Activated CD8-positive, alpha-beta memory T cell treated with anti-CD3 and anti-CD28 coated beads for 36 hours (primary cell): ENCODE results near the gene NRXN3. TPM values are rescaled to one million over a fixed set of nuclear protein-coding genes. Genes with fewer than 3 reads are reported as not detected.

ENCODE experiments used
- CTCF ChIA-PET: fragments of 350-600 bp; sonication (Branson Sonifier 250); formaldehyde crosslinking; loops from one replicate; lab custom pipeline; 2021; ENCODE audit warnings: antibody characterized with exemption; lab: Charles Lee
- POLR2A ChIA-PET: fragments of 350-600 bp; sonication (Branson Sonifier 250); formaldehyde crosslinking; loops from one replicate; lab custom pipeline; 2021; ENCODE audit warnings: antibody characterized with exemption; lab: Charles Lee
- total RNA-seq, 2 experiments: library from RNA; stranded (reverse); gene quantifications; one replicate each; pipeline ENCODE4 v1.2.3, GENCODE V29; 2021

The NRXN3 gene
- total RNA-seq, 2 experiments from 2014 or later = not detected

- ChIA-PET POLR2A (no interaction called here), CTCF (no interaction called here)
These were observed 1403.3 kb downstream of the NRXN3 start for GRCh38 chr14:79573486-79573885.

GRCh38 chr14:79575032-79575431 is 1404.9 kb downstream of the NRXN3 start:
- CTCF ChIA-PET = no interaction called here
- POLR2A ChIA-PET = no interaction called here

DNA sequence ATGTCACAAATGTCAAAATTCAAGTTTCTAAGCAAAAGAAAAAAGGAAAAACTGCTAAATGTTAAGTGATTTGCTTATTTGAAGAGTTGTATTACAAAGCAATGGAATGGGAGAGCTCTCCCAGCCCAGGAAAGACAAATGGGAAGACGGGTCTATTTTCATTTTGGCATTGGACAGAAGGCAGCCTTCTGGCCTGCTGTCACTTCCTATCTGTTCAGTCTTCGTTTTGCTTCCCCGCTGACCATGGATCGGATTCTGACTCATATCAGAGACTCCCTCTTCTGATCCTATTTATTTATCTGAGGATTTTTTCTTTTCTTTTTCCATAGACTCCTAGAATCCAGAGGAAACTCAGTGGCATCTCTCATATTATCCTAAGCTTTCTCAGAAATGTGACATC is 1406.3 kb downstream of the NRXN3 start:
- POLR2A ChIA-PET = no interaction called here
- CTCF ChIA-PET = no interaction called here

- ChIA-PET POLR2A (no interaction called here), CTCF (no interaction called here)
These were observed 1408.3 kb downstream of the NRXN3 start for GRCh38 chr14:79578470-79578869.

GRCh38 chr14:79580414-79580813 is 1410.2 kb downstream of the NRXN3 start:
- CTCF ChIA-PET = no interaction called here

GRCh38 chr14:79580906-79581305 is 1410.7 kb downstream of the NRXN3 start:
- CTCF ChIA-PET = no interaction called here
- POLR2A ChIA-PET = no interaction called here

More at GRCh38 chr14:79580414-79580813, 1410.2 kb downstream of the NRXN3 start:
- POLR2A ChIA-PET = no interaction called here

GRCh38 chr14:79581912-79582576 is 1411.9 kb downstream of the NRXN3 start:
- ChIA-PET POLR2A (no interaction called here), CTCF (no interaction called here)

DNA sequence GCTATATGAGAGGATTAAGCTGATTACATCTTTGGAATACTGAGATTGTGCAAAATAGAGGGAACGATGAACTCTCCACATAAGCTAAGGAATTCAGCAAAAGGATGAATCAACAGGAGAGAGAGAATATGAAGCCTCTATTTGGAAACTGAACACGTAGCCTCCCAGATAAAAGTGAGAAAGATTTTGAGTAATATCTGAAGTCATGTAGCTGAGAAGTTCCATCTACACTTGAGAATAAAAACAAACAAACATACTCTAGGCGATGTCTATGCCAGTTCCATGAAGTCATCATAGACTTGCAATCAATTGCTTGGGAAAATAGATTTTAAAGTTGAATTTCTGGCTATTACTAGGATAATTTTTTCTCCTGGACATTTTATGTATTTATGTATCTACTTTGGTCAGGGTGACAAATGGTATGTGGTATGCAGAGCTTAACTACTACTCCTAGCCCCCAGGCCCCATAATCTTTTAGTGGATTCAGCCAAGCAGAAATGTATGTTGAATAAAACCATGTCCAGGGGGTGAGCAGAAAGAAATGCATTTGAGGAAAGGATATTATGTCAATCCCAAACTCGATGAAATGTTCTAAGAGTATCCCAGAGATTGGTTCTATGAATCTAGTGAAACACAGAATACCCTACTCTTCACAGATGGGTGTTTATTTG is 1413.7 kb downstream of the NRXN3 start:
- POLR2A ChIA-PET = no interaction called here
- CTCF ChIA-PET = no interaction called here

- POLR2A ChIA-PET = no interaction called here
- CTCF ChIA-PET = no interaction called here
These were observed 1414.5 kb downstream of the NRXN3 start for GRCh38 chr14:79584679-79585078.

- POLR2A ChIA-PET = no interaction called here
- CTCF ChIA-PET = no interaction called here
These were observed 1415.7 kb downstream of the NRXN3 start for GRCh38 chr14:79585845-79586244.

- CTCF ChIA-PET = no interaction called here
These were observed 1416.2 kb downstream of the NRXN3 start for GRCh38 chr14:79586416-79586815.

GRCh38 chr14:79586989-79587598 is 1416.9 kb downstream of the NRXN3 start:
- CTCF ChIA-PET = no interaction called here

More at GRCh38 chr14:79586416-79586815, 1416.2 kb downstream of the NRXN3 start:
- POLR2A ChIA-PET = no interaction called here

GRCh38 chr14:79587875-79588274 is 1417.7 kb downstream of the NRXN3 start:
- CTCF ChIA-PET = no interaction called here
- POLR2A ChIA-PET = no interaction called here

More at GRCh38 chr14:79586989-79587598, 1416.9 kb downstream of the NRXN3 start:
- POLR2A ChIA-PET = no interaction called here

GRCh38 chr14:79588398-79588797 is 1418.2 kb downstream of the NRXN3 start:
- ChIA-PET CTCF (no interaction called here), POLR2A (no interaction called here)

DNA sequence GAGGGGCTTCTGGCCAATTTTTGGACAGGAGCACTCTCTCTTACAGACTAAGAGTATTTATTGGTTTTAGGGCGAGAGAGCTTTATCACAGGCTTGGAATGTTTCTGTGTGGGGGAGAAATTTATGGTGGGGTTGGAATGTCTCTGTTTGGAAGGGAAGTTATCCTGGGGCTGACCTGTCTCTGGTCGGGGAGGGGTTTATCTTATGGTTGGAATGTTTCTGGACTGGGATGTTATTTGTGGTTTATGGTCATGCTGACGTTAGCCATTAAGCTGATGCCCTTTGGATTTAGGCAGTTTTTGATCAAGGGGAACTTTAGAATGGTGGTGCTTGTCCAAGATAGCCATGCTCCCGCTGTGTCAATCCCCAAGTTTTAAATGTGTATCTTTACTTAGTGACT is 1426.4 kb downstream of the NRXN3 start:
- CTCF ChIA-PET = no interaction called here
- POLR2A ChIA-PET = no interaction called here

- POLR2A ChIA-PET = no interaction called here
- CTCF ChIA-PET = interaction anchor here (0.5 kb wide), 1 partner anchor 598 kb away, joined by 3 read pairs; no protein-coding TSS in a partner anchor
These were observed 1427.4 kb downstream of the NRXN3 start for GRCh38 chr14:79597566-79597965.

DNA sequence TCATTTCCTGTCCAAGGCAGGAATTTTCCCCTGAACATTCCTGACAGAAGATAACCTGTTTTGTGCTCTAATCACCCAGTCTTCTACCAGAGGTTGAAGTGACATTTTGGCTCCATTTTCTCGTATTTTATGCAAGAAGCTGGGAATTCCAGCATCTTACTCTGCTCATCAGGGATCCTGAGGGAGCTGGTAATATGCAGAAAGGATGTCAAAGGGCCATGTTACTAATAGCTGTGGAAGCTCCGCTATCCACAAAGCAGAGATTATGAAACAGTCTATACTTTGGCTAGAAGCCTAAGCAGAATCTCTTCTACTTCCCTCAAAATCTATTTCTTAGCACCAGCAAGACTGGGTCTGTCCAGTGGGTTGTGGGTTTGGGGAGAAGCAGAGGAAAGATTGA is 1428.2 kb downstream of the NRXN3 start:
- POLR2A ChIA-PET = no interaction called here
- CTCF ChIA-PET = no interaction called here

GRCh38 chr14:79599239-79599638 is 1429.1 kb downstream of the NRXN3 start:
- ChIA-PET POLR2A (no interaction called here), CTCF (no interaction called here)

DNA sequence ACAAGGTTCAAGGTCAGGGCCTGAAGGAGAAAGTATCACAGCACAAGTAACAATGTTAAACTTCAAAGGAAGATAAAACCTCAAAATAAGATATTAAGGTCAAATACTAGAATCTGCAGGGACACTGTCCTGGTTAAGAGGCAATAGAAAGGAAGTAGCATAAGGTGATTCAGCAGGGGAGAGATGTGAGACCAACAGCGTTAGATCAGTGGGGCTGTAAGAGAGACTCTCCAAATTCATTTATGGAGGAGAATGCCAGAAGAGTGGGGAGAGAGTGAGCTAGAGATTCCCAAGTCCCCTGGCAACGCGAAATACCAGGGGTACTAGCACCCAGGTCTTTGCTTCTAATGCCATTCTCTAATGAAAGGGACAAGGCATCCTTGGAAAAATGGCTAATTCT is 1430.2 kb downstream of the NRXN3 start:
- ChIA-PET POLR2A (no interaction called here), CTCF (no interaction called here)

DNA sequence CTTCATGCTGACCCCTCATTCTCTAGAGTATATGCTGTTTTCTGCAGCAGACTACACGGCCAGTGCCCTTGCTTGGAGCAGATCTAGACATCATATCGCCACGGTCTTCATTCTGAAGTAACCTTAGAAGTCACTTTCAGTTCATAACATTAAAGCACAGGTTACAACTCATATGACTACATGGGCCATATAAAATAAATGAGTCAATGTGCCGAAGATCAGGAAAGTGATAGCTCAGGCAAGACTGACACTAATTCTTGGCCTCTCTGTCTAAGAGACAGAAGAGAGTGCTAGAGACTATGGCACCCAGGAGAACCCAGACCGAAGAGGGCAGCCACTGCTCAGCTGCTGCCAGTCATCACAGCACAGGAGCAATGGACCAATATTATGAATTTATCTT is 1431.4 kb downstream of the NRXN3 start:
- CTCF ChIA-PET = no interaction called here
- POLR2A ChIA-PET = no interaction called here

DNA sequence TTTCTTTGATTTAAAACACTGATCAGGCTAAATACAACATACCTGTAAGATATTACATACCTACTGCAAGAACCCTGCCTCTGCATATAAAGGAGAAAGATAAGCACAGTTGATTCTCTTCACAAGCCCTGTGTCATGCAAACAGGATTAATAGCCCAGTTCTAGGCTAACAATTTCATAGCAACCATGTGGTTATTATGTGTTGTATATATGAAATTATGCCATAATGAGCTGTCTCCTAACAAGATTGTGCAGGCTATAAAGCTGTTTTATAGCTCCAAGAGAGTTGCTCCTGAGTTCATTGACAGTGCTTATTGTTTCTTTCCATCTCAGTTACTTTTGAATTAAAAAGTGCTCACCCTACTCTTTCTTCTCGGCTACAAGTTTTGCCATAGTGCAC is 1431.9 kb downstream of the NRXN3 start:
- CTCF ChIA-PET = no interaction called here
- POLR2A ChIA-PET = no interaction called here
